T-helper 2 cell treated with Interferon-gamma antibody and Interleukin-4, amounts not matched to agents 5 μg/mL and 100 μg/mL, for 36 hours (primary cell): ENCODE data around the gene DSC1.
"Not testable (repeated sequence)": the region's sequence is repeated elsewhere in the genome, so short reads cannot be mapped to it uniquely, and the experiment has no call there.

ENCODE experiments used
- DNase-seq: peaks from one replicate; pipeline ENCODE4 v3.0.0; 2021; ENCODE audit warnings: low spot score
- H3K27ac Mint-ChIP-seq: one replicate; pipeline ENCODE4 v1.8.0; 2021; ENCODE audit warnings: mild to moderate bottlenecking, mixed read lengths
- H3K27me3 Mint-ChIP-seq: one replicate; pipeline ENCODE4 v1.8.0; 2021; ENCODE audit warnings: low read depth, mixed read lengths
- H3K36me3 Mint-ChIP-seq: one replicate; pipeline ENCODE4 v1.8.0; 2021; ENCODE audit warnings: low read depth, mixed read lengths
- H3K4me1 Mint-ChIP-seq: one replicate; pipeline ENCODE4 v1.8.0; 2021; ENCODE audit warnings: low read depth, mixed read lengths
- H3K4me3 Mint-ChIP-seq: one replicate; pipeline ENCODE4 v1.8.0; 2022; ENCODE audit warnings: mild to moderate bottlenecking, moderate library complexity, mixed read lengths
- H3K9me3 Mint-ChIP-seq: one replicate; pipeline ENCODE4 v1.8.0; 2021; ENCODE audit warnings: mixed read lengths

Gene DSC1

GRCh38 chr18:31154181-31154580 lies 8.5 kb downstream of the DSC1 start:
- Mint-ChIP-seq H3K27me3 (no peaks in the 10 kb centered on the region), H3K9me3 (peaks cover 4% of the 10 kb centered on the region), H3K36me3 (no peaks in the 10 kb centered on the region), H3K4me3 (no peak overlapping the region), H3K27ac (no peak overlapping the region), H3K4me1 (no peaks in the 10 kb centered on the region)
- no peak for DNase-seq

GRCh38 chr18:31149351-31149750 lies 13.3 kb downstream of the DSC1 start:
- Mint-ChIP-seq H3K27ac (no peak overlapping the region), H3K4me3 (no peak overlapping the region), H3K9me3 (peaks cover 4% of the 10 kb centered on the region), H3K27me3 (no peaks in the 10 kb centered on the region), H3K4me1 (no peaks in the 10 kb centered on the region), H3K36me3 (no peaks in the 10 kb centered on the region)
- DNase-seq: no peak

- no peak overlapping the region for H3K4me3 Mint-ChIP-seq
Observed at GRCh38 chr18:31148600-31148999, 14.1 kb downstream of the DSC1 start.

GRCh38 chr18:31146809-31147208 lies 15.8 kb downstream of the DSC1 start:
- Mint-ChIP-seq H3K36me3 (no peaks in the 10 kb centered on the region), H3K4me1 (no peaks in the 10 kb centered on the region), H3K9me3 (peaks cover 4% of the 10 kb centered on the region), H3K27me3 (no peaks in the 10 kb centered on the region), H3K4me3 (no peak overlapping the region), H3K27ac (no peak overlapping the region)
- no peak for DNase-seq

More at GRCh38 chr18:31148600-31148999, 14.1 kb downstream of the DSC1 start:
- no peaks in the 10 kb centered on the region for H3K36me3 Mint-ChIP-seq
- no peaks in the 10 kb centered on the region for H3K4me1 Mint-ChIP-seq
- no peak overlapping the region for H3K27ac Mint-ChIP-seq
- no peak for DNase-seq
- peaks cover 4% of the 10 kb centered on the region for H3K9me3 Mint-ChIP-seq
- H3K27me3 Mint-ChIP-seq: no peaks in the 10 kb centered on the region

- no peaks in the 10 kb centered on the region for H3K27me3 Mint-ChIP-seq
- peaks cover 4% of the 10 kb centered on the region for H3K9me3 Mint-ChIP-seq
- H3K27ac Mint-ChIP-seq: no peak overlapping the region
- no peak for DNase-seq
- no peaks in the 10 kb centered on the region for H3K36me3 Mint-ChIP-seq
- no peaks in the 10 kb centered on the region for H3K4me1 Mint-ChIP-seq
- no peak overlapping the region for H3K4me3 Mint-ChIP-seq
Observed at GRCh38 chr18:31143025-31143424, 19.6 kb downstream of the DSC1 start.

- Mint-ChIP-seq H3K36me3 (no peaks in the 10 kb centered on the region), H3K27me3 (no peaks in the 10 kb centered on the region), H3K4me3 (no peak overlapping the region), H3K4me1 (no peaks in the 10 kb centered on the region), H3K27ac (no peak overlapping the region), H3K9me3 (no peaks in the 10 kb centered on the region)
- DNase-seq: no peak
Observed at GRCh38 chr18:31138709-31139108, 23.9 kb downstream of the DSC1 start.

GRCh38 chr18:31134988-31135529 lies 27.6 kb downstream of the DSC1 start:
- H3K27ac Mint-ChIP-seq: no peak overlapping the region
- H3K36me3 Mint-ChIP-seq: no peaks in the 10 kb centered on the region

GRCh38 chr18:31129398-31130115 lies 33.1 kb downstream of the DSC1 start:
- H3K9me3 Mint-ChIP-seq: no peaks in the 10 kb centered on the region
- no peaks in the 10 kb centered on the region for H3K4me1 Mint-ChIP-seq
- H3K4me3 Mint-ChIP-seq: no peak overlapping the region
- H3K27ac Mint-ChIP-seq: no peak overlapping the region
- H3K27me3 Mint-ChIP-seq: no peaks in the 10 kb centered on the region
- DNase-seq: no peak
- no peaks in the 10 kb centered on the region for H3K36me3 Mint-ChIP-seq

More at GRCh38 chr18:31134988-31135529, 27.6 kb downstream of the DSC1 start:
- no peak for DNase-seq
- H3K4me3 Mint-ChIP-seq: no peak overlapping the region
- no peaks in the 10 kb centered on the region for H3K4me1 Mint-ChIP-seq
- no peaks in the 10 kb centered on the region for H3K9me3 Mint-ChIP-seq
- no peaks in the 10 kb centered on the region for H3K27me3 Mint-ChIP-seq

- no peaks in the 10 kb centered on the region for H3K27me3 Mint-ChIP-seq
- H3K4me3 Mint-ChIP-seq: no peak overlapping the region
- no peaks in the 10 kb centered on the region for H3K9me3 Mint-ChIP-seq
- H3K36me3 Mint-ChIP-seq: no peaks in the 10 kb centered on the region
- no peak for DNase-seq
- no peak overlapping the region for H3K27ac Mint-ChIP-seq
- no peaks in the 10 kb centered on the region for H3K4me1 Mint-ChIP-seq
Observed at GRCh38 chr18:31125878-31126277, 36.8 kb downstream of the DSC1 start.

GRCh38 chr18:31123125-31123524 lies 39.5 kb downstream of the DSC1 start:
- H3K4me1 Mint-ChIP-seq, H3K36me3 Mint-ChIP-seq, H3K27me3 Mint-ChIP-seq, H3K4me3 Mint-ChIP-seq, H3K9me3 Mint-ChIP-seq, H3K27ac Mint-ChIP-seq, DNase-seq: not testable (repeated sequence)

GRCh38 chr18:31120594-31120993 lies 42.1 kb downstream of the DSC1 start:
- H3K27ac Mint-ChIP-seq: no peak overlapping the region
- no peaks in the 10 kb centered on the region for H3K4me1 Mint-ChIP-seq
- no peak for DNase-seq
- H3K4me3 Mint-ChIP-seq: no peak overlapping the region
- H3K36me3 Mint-ChIP-seq: no peaks in the 10 kb centered on the region
- H3K27me3 Mint-ChIP-seq: no peaks in the 10 kb centered on the region
- H3K9me3 Mint-ChIP-seq: peaks cover 9% of the 10 kb centered on the region

- H3K27ac Mint-ChIP-seq: no peak overlapping the region
Observed at GRCh38 chr18:31116853-31117595, 45.6 kb downstream of the DSC1 start.

GRCh38 chr18:31112804-31113203 lies 49.9 kb downstream of the DSC1 start:
- peaks cover 9% of the 10 kb centered on the region for H3K9me3 Mint-ChIP-seq

More at GRCh38 chr18:31116853-31117595, 45.6 kb downstream of the DSC1 start:
- Mint-ChIP-seq H3K36me3 (no peaks in the 10 kb centered on the region), H3K4me1 (no peaks in the 10 kb centered on the region), H3K9me3 (peaks cover 9% of the 10 kb centered on the region), H3K27me3 (no peaks in the 10 kb centered on the region), H3K4me3 (no peak overlapping the region)
- no peak for DNase-seq

GRCh38 chr18:31105733-31106132 lies 56.9 kb downstream of the DSC1 start:
- no peak overlapping the region for H3K27ac Mint-ChIP-seq
- H3K4me1 Mint-ChIP-seq: no peaks in the 10 kb centered on the region
- H3K27me3 Mint-ChIP-seq: peaks cover 12% of the 10 kb centered on the region
- H3K4me3 Mint-ChIP-seq: no peak overlapping the region
- no peaks in the 10 kb centered on the region for H3K9me3 Mint-ChIP-seq
- H3K36me3 Mint-ChIP-seq: no peaks in the 10 kb centered on the region
- DNase-seq: no peak

More at GRCh38 chr18:31112804-31113203, 49.9 kb downstream of the DSC1 start:
- Mint-ChIP-seq H3K36me3 (no peaks in the 10 kb centered on the region), H3K4me3 (no peak overlapping the region), H3K27me3 (no peaks in the 10 kb centered on the region), H3K27ac (no peak overlapping the region), H3K4me1 (no peaks in the 10 kb centered on the region)
- no peak for DNase-seq
